CD4-positive, alpha-beta T cell treated with Interleukin-15 for 1 hour (primary cell): ENCODE measurements around the gene ARHGAP32.
A peak's percentile ranks its signal among the peaks of the same experiment; 100 is the strongest.

Experiments
- DNase-seq: peaks from one replicate; pipeline ENCODE4 v3.0.0-alpha.2; 2020

Gene ARHGAP32

GRCh38 chr11:128948583-128948982 lies 243.5 kb downstream of the ARHGAP32 start:
- DNase-seq, result no peak

DNA sequence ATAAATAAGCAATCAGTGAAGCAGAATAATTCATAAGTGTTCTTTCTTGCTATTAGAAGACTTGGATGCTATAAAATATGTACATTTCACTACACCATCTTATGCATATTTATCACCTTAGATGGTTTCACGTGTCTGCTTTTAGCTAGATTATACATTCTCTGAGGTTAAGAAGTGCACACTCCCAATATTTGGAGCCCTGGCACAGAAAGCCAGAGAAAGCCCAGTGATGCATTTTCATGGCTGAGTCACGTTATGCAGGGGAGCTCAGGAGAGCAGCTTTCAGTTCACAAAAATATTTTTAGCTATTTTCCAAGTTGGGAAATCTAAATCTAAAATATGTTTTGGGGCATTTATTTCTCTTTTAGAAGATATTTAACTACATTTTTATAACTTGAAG lies 244.4 kb downstream of the ARHGAP32 start:
- no peak for DNase-seq

DNA sequence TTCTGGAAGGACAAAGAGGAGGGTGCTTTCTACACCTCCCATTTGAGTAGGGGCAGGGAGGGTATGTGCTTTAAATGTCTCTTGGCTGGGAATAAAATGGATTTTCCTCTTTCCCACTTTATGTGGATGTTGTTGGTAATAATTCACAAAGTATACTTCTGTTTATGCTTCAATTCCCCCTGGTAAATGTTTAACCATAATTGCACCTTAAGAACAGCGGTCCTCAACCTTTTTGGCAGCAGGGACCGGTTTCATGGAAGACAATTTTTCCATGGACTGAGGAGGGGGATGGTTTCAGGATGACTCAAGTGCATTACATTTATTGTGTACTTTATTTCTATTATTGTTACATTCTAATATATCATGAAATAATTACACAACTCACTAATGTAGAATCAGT lies 245.5 kb downstream of the ARHGAP32 start:
- no peak for DNase-seq

GRCh38 chr11:128943428-128943976 lies 248.6 kb downstream of the ARHGAP32 start:
- DNase-seq, result no peak

- no peak for DNase-seq
Measured at GRCh38 chr11:128942817-128943427, 249.2 kb downstream of the ARHGAP32 start, which contains the start of gene TP53AIP1. Gene TP53AIP1 (minus strand): TSS chr11:128942871. CDS start chr11:128937818, 5,053 bp downstream.

- DNase-seq, result no peak
Measured at GRCh38 chr11:128942272-128942612, 249.9 kb downstream of the ARHGAP32 start.

GRCh38 chr11:128941573-128942271 lies 250.4 kb downstream of the ARHGAP32 start:
- no peak for DNase-seq

- DNase-seq, result no peak
Measured at GRCh38 chr11:128941110-128941509, 251.0 kb downstream of the ARHGAP32 start.

DNA sequence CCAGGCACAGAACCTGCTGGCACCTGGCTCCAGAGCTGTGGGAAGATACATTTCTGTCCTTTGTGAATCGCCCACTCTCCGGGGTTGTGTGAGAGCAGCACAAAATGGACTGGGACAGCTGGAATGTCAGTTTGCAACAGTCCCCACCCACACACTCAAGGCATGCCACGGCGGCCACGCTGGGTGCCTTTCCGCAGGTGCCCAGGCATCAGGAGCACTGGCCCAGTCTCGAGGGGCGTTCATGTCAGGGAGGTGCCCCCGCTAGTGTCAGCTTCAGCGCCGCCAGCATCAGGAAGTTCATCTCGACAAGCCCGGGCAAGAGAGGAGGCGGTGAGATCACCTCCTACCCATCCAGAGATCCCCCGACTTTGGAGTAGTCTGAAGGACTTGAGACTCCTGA lies 251.5 kb downstream of the ARHGAP32 start:
- DNase-seq, result no peak

- no peak for DNase-seq
Measured at GRCh38 chr11:128940156-128940555, 252.0 kb downstream of the ARHGAP32 start.

GRCh38 chr11:128939591-128939990 lies 252.5 kb downstream of the ARHGAP32 start:
- DNase-seq, result no peak

GRCh38 chr11:128938156-128938885 lies 253.8 kb downstream of the ARHGAP32 start:
- DNase-seq, result no peak

DNA sequence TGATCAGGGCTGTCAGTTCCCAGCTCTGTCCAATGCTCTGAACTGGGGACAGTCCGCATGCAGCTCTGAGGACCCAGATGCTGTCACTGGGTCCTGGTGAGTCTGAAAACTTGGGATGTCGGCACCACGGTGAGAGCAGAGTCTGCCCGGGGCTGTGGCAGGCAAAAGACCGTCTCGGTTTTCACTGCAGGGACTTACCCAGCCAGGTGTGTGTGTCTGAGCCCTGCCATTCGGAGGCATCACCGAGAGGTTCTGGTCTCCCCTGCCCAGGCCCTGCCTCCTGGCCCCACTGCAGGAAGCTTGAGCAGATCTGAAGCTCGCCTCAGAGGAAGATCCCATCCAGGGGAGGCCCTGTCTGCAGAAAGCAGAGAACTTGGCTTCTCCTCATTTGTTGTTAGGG lies 254.6 kb downstream of the ARHGAP32 start:
- DNase-seq, result no peak

- no peak for DNase-seq
Measured at GRCh38 chr11:128936606-128937251, 255.4 kb downstream of the ARHGAP32 start.

- no peak for DNase-seq
Measured at GRCh38 chr11:128934926-128935325, 257.2 kb downstream of the ARHGAP32 start.

GRCh38 chr11:128934351-128934750 lies 257.8 kb downstream of the ARHGAP32 start:
- DNase-seq, result no peak

GRCh38 chr11:128933481-128934178 lies 258.5 kb downstream of the ARHGAP32 start:
- DNase-seq, result no peak

- no peak for DNase-seq
Measured at GRCh38 chr11:128931668-128932067, 260.5 kb downstream of the ARHGAP32 start.

DNA sequence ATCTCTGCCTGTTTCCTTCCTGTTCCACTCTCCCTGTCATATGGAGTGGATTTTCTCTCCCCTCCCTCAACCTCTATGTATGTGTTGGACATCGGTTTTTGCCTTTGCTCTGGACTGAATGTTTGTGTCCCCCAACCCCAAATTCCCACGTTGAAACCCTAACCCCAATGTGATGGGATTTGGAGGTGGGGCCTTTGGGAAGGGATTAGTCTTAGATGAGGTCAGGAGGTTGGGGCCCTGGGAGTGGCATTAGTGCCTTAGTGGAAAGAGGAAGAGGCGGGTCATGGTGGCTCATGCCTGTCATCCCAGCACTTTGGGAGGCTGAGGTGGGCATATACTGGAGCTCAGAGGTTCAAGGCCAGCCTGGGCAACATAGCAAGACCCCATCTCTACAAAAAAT lies 261.1 kb downstream of the ARHGAP32 start:
- DNase-seq, result no peak

DNA sequence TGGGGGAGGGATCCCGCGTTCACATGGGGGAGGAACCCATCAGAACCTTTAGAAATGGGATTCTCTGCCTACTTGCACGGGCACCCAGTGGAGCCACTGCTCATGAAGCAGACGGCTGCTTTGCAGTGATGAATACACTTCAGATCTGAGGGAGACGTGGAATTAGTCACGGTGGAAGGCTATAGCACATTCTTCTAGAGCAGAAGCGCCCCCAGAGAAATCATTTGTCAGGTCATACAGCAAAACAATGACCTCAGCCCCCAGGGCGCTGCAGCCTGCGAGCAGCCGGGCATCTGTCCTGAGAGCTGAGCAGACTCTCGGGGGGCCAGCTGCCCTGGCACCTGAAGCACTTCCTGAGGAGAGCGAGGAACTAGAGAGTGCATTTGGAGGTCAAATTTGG lies 262.1 kb downstream of the ARHGAP32 start:
- no peak for DNase-seq

GRCh38 chr11:128929468-128929867 lies 262.7 kb downstream of the ARHGAP32 start:
- DNase-seq, result no peak

- peak; percentile 29 for DNase-seq
Measured at GRCh38 chr11:128928400-128928799, 263.7 kb downstream of the ARHGAP32 start.
